GM21529 (cell line): ENCODE results near the gene IL13.
"Not testable (repeated sequence)": the region's sequence is repeated elsewhere in the genome, so short reads cannot be mapped to it uniquely, and the experiment has no call there.

Experiments used
- ATAC-seq: cut with Tn5 transposase; IDR thresholded peaks from one replicate; pipeline ENCODE4 v1.9.1; 2021; ENCODE audit not compliant: unreplicated experiment

IL13 gene

DNA sequence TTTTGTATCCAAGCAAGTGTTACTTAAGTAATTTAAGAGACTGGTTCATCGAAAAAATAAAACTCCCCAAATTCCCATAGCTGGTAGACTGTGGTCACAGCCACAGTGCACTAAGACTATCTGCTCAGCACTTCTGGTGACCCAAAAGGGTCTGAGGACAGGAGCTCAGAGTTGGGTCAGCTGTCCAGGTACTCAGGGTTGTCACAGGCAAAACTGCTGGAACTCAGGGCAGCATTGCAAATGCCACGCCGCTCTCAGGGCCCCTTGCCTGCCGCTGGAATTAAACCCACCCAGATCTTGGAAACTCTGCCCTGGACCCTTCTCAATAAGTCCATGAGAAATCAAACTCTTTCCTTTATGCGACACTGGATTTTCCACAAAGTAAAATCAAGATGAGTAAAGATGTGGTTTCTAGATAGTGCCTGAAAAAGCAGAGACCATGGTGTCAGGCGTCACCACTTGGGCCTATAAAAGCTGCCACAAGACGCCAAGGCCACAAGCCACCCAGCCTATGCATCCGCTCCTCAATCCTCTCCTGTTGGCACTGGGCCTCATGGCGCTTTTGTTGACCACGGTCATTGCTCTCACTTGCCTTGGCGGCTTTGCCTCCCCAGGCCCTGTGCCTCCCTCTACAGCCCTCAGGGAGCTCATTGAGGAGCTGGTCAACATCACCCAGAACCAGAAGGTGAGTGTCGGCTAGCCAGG is at the start of gene IL13:
TSS of gene IL13 (plus strand) at position 498 of the 705 bp plus-strand sequence. CDS start at position 512, 14 bp downstream.
- ATAC-seq, result no peak

GRCh38 chr5:132611965-132612364 is 46.0 kb upstream of the IL13 start:
- no peak for ATAC-seq

GRCh38 chr5:132612846-132613245 is 45.1 kb upstream of the IL13 start:
- ATAC-seq, result no peak

DNA sequence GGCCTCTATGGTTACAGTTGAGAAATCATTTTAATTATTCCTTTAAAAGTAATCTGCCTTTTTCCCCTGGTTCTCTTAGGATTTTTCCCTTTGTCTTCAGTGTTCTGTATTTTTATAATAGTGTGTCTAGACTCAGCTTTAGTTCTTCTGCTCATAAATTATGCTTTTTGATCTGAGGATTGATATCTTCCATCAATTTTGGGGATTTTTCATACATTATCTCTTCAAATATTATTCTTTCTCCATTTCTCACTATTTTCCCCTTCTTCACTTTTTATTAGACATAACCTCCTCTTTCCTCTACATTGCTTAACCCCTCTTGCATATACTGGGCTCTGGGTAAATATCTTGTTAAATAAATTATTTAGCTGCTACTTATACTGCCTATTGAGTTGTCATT is 36.3 kb upstream of the IL13 start:
- ATAC-seq, result no peak

DNA sequence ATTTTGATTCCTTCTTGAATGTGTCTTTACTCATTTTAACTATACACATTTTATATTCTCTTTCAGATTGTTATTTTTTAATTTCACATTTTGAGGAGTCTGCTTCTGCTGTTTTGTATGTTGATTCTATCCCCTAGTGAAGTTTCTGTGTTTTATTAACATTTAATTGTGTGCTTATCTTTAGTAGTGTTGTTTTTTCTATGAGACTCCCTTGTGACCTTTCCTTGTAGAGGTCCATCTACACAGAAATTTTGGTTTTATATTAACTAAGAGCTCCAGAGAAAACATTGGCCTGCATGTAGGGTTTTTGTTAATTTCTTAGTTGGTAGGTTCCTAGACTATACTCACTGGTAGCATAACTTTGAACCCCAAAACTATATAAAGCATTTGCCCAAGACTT is 35.4 kb upstream of the IL13 start:
- no peak for ATAC-seq

DNA sequence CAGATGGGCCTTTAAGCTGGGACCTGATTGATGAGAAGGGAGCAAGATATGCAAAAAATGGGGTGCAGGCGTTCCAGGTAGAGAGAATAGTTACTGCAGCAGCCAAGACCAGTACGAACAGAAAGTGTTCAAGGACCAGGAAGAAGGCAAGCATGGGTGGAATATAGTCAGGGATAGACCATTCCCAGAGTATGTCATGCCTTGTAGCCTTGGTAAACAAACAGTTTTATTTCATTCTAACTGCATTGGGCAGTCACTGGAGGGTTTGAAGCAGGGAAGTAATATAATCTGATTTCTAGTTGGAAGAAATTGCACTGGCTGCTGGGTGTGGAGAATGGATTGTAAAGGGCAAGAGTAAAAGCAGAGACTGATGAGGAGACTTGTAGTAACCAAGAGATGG is 30.5 kb upstream of the IL13 start:
- no peak for ATAC-seq

- peak; percentile 26 for ATAC-seq
Measured at GRCh38 chr5:132628814-132629213, 29.2 kb upstream of the IL13 start.

DNA sequence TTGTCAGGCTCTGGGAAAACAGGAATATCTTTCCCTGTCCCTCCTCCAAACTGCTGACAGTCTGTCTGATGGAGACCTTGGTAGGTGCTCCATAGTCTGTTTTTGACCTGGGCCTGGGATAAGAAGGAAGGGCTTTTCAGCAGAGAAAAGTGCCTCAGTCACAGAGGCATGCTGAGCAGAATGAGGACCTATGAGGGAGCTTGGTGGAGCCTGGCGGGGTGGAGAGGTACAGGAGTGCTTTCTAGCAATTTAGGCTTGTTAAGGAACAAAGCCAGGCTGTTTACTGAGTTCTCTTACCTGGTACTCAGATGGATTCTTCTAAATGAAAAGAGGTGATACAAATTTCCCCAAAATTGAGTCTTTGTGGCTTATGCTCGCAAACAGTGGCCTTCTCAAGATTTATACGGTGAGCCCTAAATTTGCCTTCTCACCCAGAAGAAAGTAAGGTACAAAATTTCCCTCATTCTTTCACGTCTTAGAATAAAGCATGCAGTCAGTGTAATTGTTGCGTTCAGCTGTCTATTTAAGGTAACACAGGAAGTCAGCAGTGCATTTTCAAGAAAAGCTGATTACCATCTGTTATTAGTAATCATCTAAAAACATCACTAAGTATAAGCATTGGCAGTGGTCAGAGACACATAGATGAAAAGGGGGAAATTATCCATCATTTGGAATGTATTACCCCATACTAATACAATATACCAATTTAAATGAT is 28.6 kb upstream of the IL13 start:
- peak; percentile 81 for ATAC-seq

- not testable (repeated sequence) for ATAC-seq
Measured at GRCh38 chr5:132633587-132633986, 24.4 kb upstream of the IL13 start.

GRCh38 chr5:132635873-132636272 is 22.1 kb upstream of the IL13 start:
- peak; percentile 56 for ATAC-seq

- ATAC-seq, result no peak
Measured at GRCh38 chr5:132637241-132637640, 20.7 kb upstream of the IL13 start.

DNA sequence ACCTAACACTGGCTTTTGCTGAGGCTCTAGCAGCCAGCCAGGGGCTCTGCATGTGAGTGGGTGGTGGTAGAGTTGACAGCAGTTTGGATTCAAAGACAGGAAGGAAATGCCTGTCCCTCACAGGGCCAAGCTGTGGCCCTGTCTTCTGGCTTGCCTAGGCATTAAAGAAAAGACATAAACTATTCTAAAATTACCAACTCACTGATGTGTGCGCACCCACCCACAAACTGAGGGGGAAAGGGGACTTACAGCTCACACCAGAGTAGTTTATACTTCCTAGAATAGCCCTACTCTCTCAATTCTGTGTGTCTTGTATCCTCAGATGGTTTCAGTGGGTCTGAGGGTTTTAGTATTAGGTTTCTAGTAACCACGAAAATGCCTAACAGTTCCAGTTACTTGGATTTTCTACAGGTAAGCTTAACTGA is 18.3 kb upstream of the IL13 start:
- peak; percentile 71 for ATAC-seq

GRCh38 chr5:132640613-132641012 is 17.4 kb upstream of the IL13 start:
- ATAC-seq, result no peak

DNA sequence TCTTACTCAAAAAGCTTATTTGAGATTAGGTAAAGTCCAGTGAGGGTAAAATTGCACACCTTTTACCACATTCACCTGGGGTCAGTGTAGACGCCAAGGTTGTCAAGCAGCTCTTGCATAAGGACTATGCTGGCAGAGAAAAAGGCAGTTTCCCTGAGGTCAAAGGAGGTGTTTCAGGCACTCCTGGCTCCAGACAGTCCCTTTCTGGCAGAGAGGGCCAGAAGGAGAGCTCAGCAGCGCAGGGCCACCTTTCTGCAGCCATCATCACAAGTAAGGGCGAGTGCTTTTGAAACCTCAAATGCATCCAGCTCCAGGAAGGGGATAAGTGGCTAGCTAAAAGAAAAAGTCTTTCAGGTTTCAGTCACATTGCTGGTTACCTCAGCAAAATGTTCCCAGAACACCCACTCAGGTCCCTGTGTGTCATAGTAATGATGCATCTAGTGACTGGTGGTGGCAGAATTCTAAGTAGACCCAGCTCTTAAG is 16.7 kb upstream of the IL13 start:
- peak; percentile 41 for ATAC-seq

DNA sequence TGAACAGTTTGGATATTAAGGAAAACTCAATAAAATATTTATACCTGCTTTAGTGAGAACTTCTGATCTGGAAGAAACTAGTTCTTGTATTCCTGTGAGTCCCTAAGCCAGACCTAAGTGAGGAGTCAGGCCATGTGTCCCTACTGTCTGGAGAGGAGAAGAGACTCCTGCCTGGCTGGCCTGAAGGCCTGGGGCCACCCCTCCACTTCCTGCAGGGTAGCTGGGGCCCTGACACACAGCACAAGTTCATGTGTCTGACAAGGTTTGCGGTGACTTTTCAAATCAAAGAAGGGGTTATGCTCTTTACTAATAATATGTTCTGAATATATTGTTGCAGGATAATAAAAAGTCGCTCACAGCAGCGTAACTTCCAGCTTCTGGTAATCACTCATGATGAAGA is 16.1 kb upstream of the IL13 start:
- no peak for ATAC-seq

DNA sequence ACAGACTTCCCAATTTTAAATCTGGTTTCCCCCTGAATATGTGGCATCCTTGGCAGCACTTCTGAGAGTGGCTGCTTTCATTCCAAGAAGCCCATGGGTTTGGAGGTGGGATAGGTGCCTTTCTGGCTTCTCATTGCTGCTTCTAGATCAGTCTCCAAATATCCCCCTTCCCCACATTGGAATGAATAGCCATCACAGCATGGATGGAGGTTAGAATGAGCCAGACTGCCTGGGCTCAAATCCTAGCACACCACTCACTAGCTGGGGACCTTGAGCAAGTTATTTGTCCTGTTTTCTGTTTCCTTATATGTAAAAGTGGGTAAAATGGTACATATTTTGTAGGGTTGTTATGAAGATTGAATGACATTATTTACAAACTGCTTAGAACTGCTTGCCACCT is 13.8 kb upstream of the IL13 start:
- no peak for ATAC-seq

DNA sequence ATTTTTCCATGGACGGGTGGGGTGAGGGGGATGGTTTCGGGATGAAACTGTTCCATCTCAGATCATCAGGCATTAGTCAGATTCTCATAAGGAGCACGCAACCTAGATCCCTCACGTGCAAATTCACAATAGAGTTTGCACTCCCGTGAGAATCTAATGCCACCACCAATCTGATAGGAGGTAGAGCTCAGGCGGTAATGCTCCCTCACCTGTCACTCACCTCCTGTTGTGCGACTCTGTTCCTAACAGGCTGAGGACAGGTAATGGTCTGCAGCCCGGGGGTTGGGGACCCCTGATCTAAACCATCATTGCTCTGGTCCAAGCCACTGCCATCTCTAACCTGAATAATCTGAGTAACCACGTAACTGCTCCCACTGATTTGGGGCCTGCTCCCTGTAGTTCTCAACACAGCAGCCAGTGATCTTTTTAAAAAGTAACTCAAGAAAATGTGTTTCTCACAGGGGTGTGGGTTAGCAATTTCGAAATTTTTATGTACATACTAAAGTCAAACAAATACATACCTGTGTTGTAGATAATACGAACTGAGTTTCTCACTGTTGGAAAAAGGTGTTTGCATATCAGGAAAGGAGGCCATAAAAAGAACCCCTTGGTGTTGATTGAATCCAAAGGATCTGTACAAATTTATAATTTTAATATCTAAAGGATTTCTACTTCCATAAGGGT is 11.2 kb upstream of the IL13 start:
- no peak for ATAC-seq

DNA sequence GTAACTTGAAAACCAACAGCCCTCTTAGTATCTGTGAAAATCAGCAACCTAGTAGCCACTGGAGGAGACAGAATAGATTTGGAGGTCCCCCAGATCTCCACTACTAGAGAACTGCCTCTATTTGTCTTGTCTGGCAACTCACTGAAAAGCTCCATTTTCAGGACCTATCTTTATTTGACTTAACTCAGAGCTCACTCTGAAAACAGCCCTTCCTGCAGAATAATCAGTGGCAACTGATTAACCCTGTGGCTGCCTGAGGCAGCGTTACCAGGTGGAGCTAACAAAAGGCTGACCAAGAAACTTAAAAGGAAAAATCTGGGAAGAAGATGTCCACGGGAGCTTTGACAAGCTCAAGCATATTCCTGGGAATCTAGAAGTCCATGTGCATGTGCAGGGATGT is 10.5 kb upstream of the IL13 start:
- ATAC-seq, result no peak

DNA sequence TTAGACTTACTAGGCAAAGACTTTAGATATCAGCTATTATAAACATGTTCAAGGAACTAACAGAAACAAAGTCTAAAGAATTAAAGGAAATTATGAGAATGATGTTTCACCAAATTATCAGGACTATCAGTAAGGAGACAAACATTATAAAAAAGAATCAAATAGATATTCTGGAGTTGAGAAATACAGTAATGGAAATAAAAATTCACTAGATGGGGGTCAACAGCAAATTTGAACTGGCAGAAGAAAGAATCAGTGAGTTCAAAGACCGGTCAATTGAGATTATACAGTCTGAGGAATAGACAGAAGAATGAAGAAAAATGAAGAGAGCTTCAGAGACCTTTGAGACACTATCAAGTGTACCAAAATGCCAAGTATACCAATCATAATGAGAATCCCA is 9.6 kb upstream of the IL13 start:
- ATAC-seq, result no peak

- no peak for ATAC-seq
Measured at GRCh38 chr5:132651838-132652469, 6.0 kb upstream of the IL13 start.

DNA sequence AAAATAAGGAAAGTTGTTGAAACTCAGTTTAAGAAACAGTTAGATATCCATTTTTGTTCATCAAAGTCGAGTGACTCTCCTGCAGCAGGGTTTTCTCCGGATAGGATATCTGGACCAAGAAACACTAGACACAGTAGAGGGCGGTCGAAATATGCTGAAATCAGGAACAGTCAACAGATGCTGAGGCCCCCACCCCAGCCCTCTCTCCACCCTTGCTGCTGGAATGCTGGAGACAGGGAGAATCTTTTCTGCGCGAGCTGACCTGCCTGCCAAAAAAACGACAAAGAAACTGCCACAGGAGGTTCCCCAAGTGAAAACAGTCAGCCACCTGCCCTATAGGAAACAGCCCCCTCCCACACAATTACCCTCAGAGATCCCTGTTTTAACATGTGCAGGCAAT is 4.3 kb upstream of the IL13 start:
- no peak for ATAC-seq
